ENCODE data around the gene NFIL3. TPM values are rescaled to one million over a fixed set of nuclear protein-coding genes. Genes with fewer than 3 reads are reported as not detected.
A peak's percentile ranks its signal among the peaks of the same experiment; 100 is the strongest.
"Not testable (repeated sequence)": the region's sequence is repeated elsewhere in the genome, so short reads cannot be mapped to it uniquely, and the experiment has no call there.

Gene NFIL3
- total RNA-seq, 2 donors from 2014 or later = 20.1 to 22.1 TPM

DNA sequence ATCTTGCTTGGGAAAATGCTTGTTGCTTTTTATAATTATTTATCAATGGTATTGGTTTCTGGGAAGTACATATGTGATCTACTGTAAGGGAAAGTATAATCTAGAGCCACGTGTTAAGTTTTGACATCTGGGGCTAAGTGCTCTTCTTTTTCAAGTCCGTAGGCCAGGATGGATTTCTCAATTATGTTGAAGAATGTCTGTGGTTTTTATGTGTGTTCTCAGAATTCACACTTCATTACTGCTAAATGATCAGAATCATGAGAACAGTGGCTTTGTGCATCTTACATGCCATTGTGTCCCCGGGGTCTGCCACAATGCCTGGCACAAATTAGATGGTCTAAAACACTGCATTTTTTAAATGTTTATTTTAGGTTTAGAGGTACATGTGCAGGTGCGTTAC is 47.4 kb downstream of the NFIL3 start:
- DNase-seq = no peak
- no peak overlapping the region for H3K4me3 Mint-ChIP-seq
- H3K9me3 ChIP-seq (ENCODE audit: control insufficient read depth, low read length, poor library complexity, severe bottlenecking) = no peaks in the 10 kb centered on the region
- H3K27ac Mint-ChIP-seq = no peak overlapping the region
- ATAC-seq = no peak
- no peaks in the 10 kb centered on the region for H3K36me3 Mint-ChIP-seq (ENCODE audit: low read depth)
- no peaks in the 10 kb centered on the region for H3K4me1 Mint-ChIP-seq
- H3K27me3 Mint-ChIP-seq = peaks cover 9% of the 10 kb centered on the region

DNA sequence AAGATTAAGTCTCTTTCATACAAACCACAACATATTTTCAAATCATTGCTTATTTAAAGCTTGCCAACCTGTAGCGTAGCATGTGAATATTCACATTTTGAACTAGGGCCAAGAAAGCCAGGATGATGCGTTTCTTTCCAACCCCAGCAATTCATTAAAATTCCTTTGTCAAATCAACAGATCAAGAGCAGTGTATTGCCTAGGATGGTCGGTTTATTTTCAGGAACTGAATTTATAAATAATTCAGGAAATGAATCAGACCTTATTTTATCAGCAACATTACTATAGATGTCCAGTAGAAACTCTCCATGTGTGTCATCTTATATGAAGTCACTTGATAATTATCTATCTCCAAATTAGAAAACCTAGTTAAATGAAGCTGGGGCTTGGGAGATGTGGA is 48.7 kb downstream of the NFIL3 start:
- Mint-ChIP-seq H3K36me3 (ENCODE audit: low read depth) (no peaks in the 10 kb centered on the region), H3K27me3 (peaks cover 10% of the 10 kb centered on the region), H3K4me3 (no peak overlapping the region), H3K27ac (no peak overlapping the region), H3K4me1 (no peaks in the 10 kb centered on the region)
- DNase-seq (no peak), ATAC-seq (no peak)
- no peaks in the 10 kb centered on the region for H3K9me3 ChIP-seq (ENCODE audit: control insufficient read depth, low read length, poor library complexity, severe bottlenecking)

DNA sequence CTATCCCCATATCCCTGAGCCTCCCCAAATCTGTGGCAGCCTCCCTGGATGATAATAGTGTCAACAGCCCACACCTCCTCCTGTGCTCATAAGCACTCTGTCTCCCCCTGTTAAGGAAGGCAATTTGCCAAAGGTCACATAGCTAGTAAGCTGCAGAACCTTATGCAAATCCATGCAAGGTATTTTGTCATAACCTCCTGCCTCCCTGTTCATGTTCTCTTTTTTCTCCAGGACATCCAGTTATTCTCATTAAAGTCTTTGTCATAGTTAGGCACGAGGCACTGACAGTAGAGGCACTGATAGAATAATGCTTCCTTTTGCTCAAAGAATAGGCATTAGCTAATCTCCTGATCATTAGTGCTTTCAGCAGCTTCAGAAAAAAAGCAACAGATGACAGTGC is 51.7 kb downstream of the NFIL3 start:
- no peak overlapping the region for H3K27ac Mint-ChIP-seq

DNA sequence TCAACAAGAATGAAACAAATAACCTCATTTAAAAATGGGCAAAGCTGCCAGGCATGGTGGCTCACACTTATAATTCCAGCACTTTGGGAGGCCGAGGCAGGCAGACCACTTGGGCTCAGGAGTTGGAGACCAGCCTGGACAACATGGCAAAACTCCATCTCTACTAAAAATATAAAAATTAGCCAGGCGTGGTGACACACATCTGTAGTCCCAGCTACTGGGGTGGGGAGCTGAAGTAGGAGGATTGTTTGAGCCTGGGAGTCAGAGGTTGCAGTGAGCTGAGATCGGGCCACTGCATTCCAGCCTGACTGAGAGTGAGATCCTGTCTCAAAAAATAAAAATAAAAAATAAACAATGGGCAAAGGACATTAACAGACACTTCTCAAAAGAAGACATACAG is 53.6 kb downstream of the NFIL3 start:
- peaks cover 26% of the 10 kb centered on the region for H3K27me3 Mint-ChIP-seq
- not testable (repeated sequence) for ATAC-seq; H3K36me3 Mint-ChIP-seq (ENCODE audit: low read depth); DNase-seq; H3K9me3 ChIP-seq (ENCODE audit: control insufficient read depth, low read length, poor library complexity, severe bottlenecking); H3K27ac Mint-ChIP-seq; H3K4me3 Mint-ChIP-seq; H3K4me1 Mint-ChIP-seq

More for the DNA sequence above, 51.7 kb downstream of the NFIL3 start:
- H3K9me3 ChIP-seq (ENCODE audit: control insufficient read depth, low read length, poor library complexity, severe bottlenecking) = no peaks in the 10 kb centered on the region
- Mint-ChIP-seq H3K27me3 (peaks cover 27% of the 10 kb centered on the region), H3K36me3 (ENCODE audit: low read depth) (no peaks in the 10 kb centered on the region), H3K4me1 (no peaks in the 10 kb centered on the region), H3K4me3 (no peak overlapping the region)
- no peak for ATAC-seq
- no peak for DNase-seq

DNA sequence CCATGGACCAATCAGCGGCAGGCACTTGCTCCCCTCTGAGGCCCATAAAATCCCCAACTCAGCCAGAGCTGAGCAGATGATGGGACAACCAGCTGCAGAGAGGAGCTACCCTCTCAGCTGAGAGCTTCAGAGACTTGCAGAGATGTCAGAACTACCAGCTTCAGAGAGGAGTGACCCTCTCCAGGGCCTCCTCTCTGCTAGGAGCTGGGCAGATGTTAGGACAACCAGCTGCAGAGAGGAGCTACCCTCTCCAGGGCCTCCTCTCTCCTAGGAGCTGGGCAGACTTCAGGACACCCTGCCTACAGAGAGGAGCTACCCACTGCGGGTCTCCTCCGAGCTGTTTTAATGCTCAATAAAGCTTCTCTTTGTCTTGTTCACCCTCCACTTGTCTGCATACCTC is 58.9 kb downstream of the NFIL3 start:
- ATAC-seq (no peak), DNase-seq (no peak)
- Mint-ChIP-seq H3K36me3 (ENCODE audit: low read depth) (no peaks in the 10 kb centered on the region), H3K27ac (no peak overlapping the region), H3K4me1 (peaks cover 18% of the 10 kb centered on the region), H3K27me3 (peaks cover 18% of the 10 kb centered on the region), H3K4me3 (no peak overlapping the region)
- no peaks in the 10 kb centered on the region for H3K9me3 ChIP-seq (ENCODE audit: control insufficient read depth, low read length, poor library complexity, severe bottlenecking)

DNA sequence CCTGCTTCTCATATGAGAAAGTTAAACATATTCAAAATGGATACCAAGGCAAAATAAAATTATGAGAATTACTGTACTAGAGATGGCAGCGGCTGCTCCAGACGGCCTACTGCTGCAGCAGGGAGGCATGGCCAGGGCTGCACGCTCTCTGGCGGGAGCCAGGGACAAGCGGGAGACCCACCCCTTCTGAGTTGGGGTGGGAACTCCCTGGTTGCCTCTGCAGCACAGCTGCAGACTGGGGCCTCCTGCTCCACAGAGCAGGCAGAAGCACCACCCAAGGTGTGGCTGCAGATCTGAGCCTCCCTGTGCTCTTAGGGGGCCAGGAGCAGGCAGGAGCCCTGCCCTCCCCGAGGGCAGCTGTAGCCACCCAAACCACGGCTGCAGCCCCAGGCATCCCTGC is 59.6 kb downstream of the NFIL3 start:
- Mint-ChIP-seq H3K27ac (no peak overlapping the region), H3K4me1 (peaks cover 25% of the 10 kb centered on the region), H3K4me3 (no peak overlapping the region), H3K36me3 (ENCODE audit: low read depth) (no peaks in the 10 kb centered on the region), H3K27me3 (peaks cover 13% of the 10 kb centered on the region)
- H3K9me3 ChIP-seq (ENCODE audit: control insufficient read depth, low read length, poor library complexity, severe bottlenecking) = no peaks in the 10 kb centered on the region
- ATAC-seq = no peak
- DNase-seq = no peak

DNA sequence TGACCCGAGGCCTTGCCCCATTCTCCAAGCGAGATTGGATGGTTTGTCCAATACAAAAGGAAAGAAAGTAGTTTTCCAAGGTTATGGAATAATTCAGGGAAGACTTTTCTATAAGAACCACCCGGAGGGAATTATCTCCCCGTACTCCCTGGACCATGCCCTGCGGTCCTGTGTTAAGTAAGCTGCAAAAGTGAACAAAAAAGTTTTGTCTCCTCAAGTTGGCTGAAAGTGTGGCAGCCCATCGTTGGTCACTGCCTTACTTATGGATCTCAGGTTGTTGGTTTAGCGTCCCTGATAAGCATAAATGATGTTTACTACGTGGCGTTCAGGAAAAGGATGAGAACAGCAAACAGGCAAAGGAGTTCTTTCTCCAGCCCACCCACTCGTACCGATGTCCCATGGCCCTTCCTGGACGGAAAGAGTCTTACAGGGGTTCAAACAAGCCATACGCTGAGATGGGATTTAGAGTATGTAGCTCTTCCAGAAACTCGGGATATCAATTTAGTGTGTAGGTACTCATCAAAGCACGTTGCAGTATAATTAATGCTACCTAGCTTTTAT is 61.5 kb downstream of the NFIL3 start:
- ATAC-seq = no peak
- no peak for DNase-seq
- no peaks in the 10 kb centered on the region for H3K27me3 Mint-ChIP-seq
- no peaks in the 10 kb centered on the region for H3K36me3 Mint-ChIP-seq (ENCODE audit: low read depth)
- no peaks in the 10 kb centered on the region for H3K9me3 ChIP-seq (ENCODE audit: control insufficient read depth, low read length, poor library complexity, severe bottlenecking)
- H3K4me3 Mint-ChIP-seq = peak overlapping the region; percentile 91
- peaks cover 36% of the 10 kb centered on the region for H3K4me1 Mint-ChIP-seq
- peak overlapping the region; percentile 83 for H3K27ac Mint-ChIP-seq

DNA sequence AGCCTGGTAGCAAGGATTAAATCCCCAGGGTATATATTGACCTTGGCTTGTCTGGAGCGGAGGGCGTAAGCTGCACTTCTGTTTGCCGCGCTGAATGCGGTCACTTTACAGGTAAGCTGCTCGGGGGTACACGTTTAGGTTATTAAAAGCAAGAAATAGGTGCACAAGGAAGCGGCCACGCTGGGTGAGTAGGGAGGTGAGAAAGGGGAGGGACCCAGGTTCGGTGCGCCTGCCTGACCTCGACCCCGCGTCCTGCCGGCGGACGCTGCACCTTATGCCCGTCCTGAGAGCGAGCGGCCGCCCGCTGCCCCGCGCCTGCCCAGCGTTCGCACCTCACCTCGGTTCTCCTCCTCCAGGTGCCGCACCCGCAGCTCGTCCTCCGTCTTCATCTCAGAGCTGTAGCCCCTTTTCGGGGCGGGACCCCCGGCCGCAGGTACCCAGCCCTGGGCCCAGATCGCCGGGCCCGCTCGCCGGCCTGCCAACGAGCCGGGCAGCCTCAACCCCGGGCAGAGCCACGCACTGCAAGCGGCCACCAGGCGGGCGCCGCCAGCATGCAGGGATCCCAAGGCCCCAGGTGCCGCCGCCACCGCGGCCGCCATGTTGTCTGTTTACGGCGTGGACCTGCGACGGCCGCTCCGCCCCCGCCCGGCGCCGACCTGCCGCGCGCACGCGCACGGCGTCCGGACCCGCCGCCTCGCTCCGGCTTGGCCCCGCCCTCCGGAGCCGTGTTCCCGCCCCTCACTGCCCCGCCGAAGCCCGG is 62.2 kb downstream of the NFIL3 start, which contains the start of gene AUH:
Gene AUH (minus strand): TSS at position 628 of the 760 bp plus-strand sequence. CDS start 29 bp downstream, at position 599.
- peak; percentile 79 to 84 (median 81) for DNase-seq
- Mint-ChIP-seq H3K36me3 (ENCODE audit: low read depth) (peaks cover 4% of the 10 kb centered on the region), H3K4me1 (peaks cover 39% of the 10 kb centered on the region), H3K27me3 (no peaks in the 10 kb centered on the region), H3K4me3 (peak within 1 kb of the TSS; percentile 91), H3K27ac (peak within 1 kb of the TSS; percentile 83)
- peak; percentile 97 for ATAC-seq
- no peaks in the 10 kb centered on the region for H3K9me3 ChIP-seq (ENCODE audit: control insufficient read depth, low read length, poor library complexity, severe bottlenecking)

DNA sequence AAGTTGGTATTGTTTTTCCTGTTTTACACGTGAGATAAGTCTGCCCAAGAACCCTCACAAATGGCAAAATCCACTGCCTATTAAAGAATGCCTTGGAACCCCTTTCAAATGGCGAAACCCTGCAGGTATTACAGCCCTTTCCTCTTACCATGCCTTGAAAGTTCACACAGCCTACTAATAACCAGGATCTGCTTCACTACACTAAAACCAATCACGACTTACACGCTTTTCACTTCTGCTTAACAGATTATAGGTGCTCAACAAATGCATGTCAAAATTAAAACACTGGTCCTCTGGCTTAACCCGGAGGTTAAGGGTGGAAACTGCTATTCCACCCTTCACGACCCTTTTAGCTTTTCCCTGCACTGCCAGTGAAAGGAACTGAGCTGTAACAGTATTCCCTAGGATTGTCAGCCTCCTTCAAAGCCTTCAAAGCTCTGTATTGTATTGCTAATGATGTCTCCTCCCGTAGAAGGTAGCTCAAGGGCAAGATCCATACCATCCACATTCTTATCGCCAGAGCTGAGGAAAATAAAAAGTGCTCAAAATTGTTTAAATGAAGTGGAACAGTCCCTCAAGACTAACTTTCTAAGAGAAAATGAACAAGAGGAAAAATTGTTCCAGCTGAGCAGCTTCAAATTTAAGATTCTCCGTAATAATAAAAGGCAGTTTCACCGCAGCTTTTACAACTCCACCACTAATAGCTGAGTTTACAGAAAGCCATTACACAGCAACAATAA is 62.9 kb downstream of the NFIL3 start:
- H3K9me3 ChIP-seq (ENCODE audit: control insufficient read depth, low read length, poor library complexity, severe bottlenecking) = no peaks in the 10 kb centered on the region
- Mint-ChIP-seq H3K36me3 (ENCODE audit: low read depth) (peaks cover 5% of the 10 kb centered on the region), H3K27ac (peak overlapping the region; percentile 83), H3K4me3 (peak overlapping the region; percentile 91), H3K4me1 (peaks cover 41% of the 10 kb centered on the region), H3K27me3 (no peaks in the 10 kb centered on the region)
- DNase-seq (no peak), ATAC-seq (no peak)

DNA sequence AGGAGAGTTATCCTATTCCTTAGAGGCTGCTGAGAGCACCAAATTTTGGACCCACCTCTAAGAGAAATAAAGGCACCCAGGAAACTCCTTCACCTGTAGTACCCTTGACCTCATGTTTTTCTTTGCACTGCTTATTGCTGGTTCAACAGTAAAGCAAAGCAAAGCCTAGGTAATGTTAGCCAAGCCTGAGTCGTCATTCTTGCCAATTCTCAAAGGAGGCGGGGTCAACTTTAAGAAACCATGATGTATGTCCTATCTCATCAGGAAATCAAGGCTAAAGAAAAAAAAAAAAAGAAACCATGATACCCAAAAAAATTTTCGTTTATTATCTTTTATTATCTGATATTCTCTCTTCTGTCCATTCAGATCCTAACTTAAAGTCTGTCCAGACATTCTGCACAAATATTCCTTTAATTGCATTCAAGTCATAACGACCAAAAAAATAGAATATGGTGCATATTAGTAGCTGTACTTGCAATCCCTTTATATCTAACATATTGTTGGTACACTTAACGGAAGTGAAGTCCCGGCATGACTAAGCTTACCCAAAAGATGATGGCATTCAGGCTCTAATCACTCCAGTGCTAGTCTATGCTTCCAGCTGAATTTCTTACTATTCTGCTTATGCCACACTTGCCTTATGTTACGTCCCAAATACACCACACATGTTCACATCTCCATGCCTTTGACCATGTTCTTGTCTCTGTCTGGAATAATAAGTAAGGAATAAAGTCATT is 63.7 kb downstream of the NFIL3 start:
- ATAC-seq (no peak), DNase-seq (no peak)
- no peaks in the 10 kb centered on the region for H3K9me3 ChIP-seq (ENCODE audit: control insufficient read depth, low read length, poor library complexity, severe bottlenecking)
- H3K27ac Mint-ChIP-seq = peak overlapping the region; percentile 83
- H3K4me1 Mint-ChIP-seq = peaks cover 41% of the 10 kb centered on the region
- H3K36me3 Mint-ChIP-seq (ENCODE audit: low read depth) = peaks cover 5% of the 10 kb centered on the region
- H3K4me3 Mint-ChIP-seq = peak overlapping the region; percentile 91
- H3K27me3 Mint-ChIP-seq = no peaks in the 10 kb centered on the region

DNA sequence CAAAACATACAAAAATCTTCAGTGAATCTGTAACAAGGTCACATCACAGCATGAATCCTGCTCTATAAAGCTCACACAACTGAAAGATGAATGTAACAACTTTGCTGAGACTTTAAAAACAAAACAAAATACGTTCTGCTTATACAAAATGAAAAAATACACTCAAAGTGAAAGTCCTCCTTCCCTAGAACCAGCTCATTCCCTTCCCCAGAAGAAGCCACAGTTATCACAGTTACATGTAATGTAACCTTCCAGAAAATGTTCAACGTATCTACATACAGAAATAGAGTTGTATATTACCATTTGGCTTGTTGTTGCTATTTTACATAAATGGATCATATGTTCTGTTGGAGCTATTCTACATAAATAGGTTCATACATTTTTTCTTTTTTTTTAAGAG is 64.5 kb downstream of the NFIL3 start:
- DNase-seq (no peak), ATAC-seq (no peak)
- no peak overlapping the region for H3K4me3 Mint-ChIP-seq
- H3K9me3 ChIP-seq (ENCODE audit: control insufficient read depth, low read length, poor library complexity, severe bottlenecking) = no peaks in the 10 kb centered on the region
- H3K27ac Mint-ChIP-seq = peak overlapping the region; percentile 83
- no peaks in the 10 kb centered on the region for H3K27me3 Mint-ChIP-seq
- H3K36me3 Mint-ChIP-seq (ENCODE audit: low read depth) = peaks cover 8% of the 10 kb centered on the region
- H3K4me1 Mint-ChIP-seq = peaks cover 43% of the 10 kb centered on the region
